CD4-positive, alpha-beta T cell treated with Interleukin-10 for 1 hour (primary cell): ENCODE measurements around the gene TBC1D22A.
"Not testable (repeated sequence)": the region's sequence is repeated elsewhere in the genome, so short reads cannot be mapped to it uniquely, and the experiment has no call there.

Experiments used
- DNase-seq: peaks from one replicate; pipeline ENCODE4 v3.0.0-alpha.2; 2020

The TBC1D22A gene

GRCh38 chr22:47040486-47041270 is 278.2 kb downstream of the TBC1D22A start:
- no peak for DNase-seq

GRCh38 chr22:47041271-47042115 is 279.0 kb downstream of the TBC1D22A start:
- DNase-seq: no peak

- DNase-seq: no peak
These were observed 279.8 kb downstream of the TBC1D22A start for GRCh38 chr22:47042116-47042825.

GRCh38 chr22:47042861-47043496 is 280.5 kb downstream of the TBC1D22A start:
- no peak for DNase-seq

- no peak for DNase-seq
These were observed 281.6 kb downstream of the TBC1D22A start for GRCh38 chr22:47043835-47044721.

- DNase-seq: no peak
These were observed 282.5 kb downstream of the TBC1D22A start for GRCh38 chr22:47044722-47045535.

GRCh38 chr22:47045691-47046410 is 283.4 kb downstream of the TBC1D22A start:
- DNase-seq: no peak

GRCh38 chr22:47046411-47047065 is 284.1 kb downstream of the TBC1D22A start:
- DNase-seq: no peak

GRCh38 chr22:47047321-47048122 is 285.1 kb downstream of the TBC1D22A start:
- no peak for DNase-seq

- DNase-seq: no peak
These were observed 285.9 kb downstream of the TBC1D22A start for GRCh38 chr22:47048123-47049077.

GRCh38 chr22:47049078-47049624 is 286.7 kb downstream of the TBC1D22A start:
- no peak for DNase-seq

GRCh38 chr22:47049736-47050400 is 287.4 kb downstream of the TBC1D22A start:
- not testable (repeated sequence) for DNase-seq

GRCh38 chr22:47050401-47051051 is 288.1 kb downstream of the TBC1D22A start:
- no peak for DNase-seq

GRCh38 chr22:47051441-47052071 is 289.1 kb downstream of the TBC1D22A start:
- DNase-seq: no peak

GRCh38 chr22:47052236-47053012 is 290.0 kb downstream of the TBC1D22A start:
- no peak for DNase-seq
